K562 (cell line): ENCODE results near the gene TAS2R41. TPM values are rescaled to one million over a fixed set of nuclear protein-coding genes. Genes with fewer than 3 reads are reported as not detected.

Source experiments
- FOXM1 ChIP-seq, 2 experiments: fragments of 450-650 bp in 1 of 2; sonication (generic) in 1 of 2; formaldehyde crosslinking in 1 of 2; IDR thresholded peaks; 2 replicates each; pipeline versions ENCODE4 v1.6.1 to v1.9.0; 2017 to 2022; ENCODE audit warnings: low read depth in 2 of 2, mild to moderate bottlenecking in 2 of 2, missing genetic modification reagents in 1 of 2, moderate library complexity in 1 of 2
- GTF3C2 ChIP-seq: IDR thresholded peaks from 3 replicates; pipeline ENCODE4 v1.6.1; 2011; ENCODE audit warnings: borderline replicate concordance, mild to moderate bottlenecking, moderate library complexity; ENCODE audit not compliant: insufficient read length; ENCODE audit errors: extremely low read depth
- MEF2A ChIP-seq: IDR thresholded peaks from 2 replicates; pipeline ENCODE4 v1.6.1; 2011; ENCODE audit warnings: low read depth, mild to moderate bottlenecking, low read length, moderate library complexity; ENCODE audit not compliant: control insufficient read depth
- MTA2 ChIP-seq: fragments of 450-650 bp; IDR thresholded peaks from 2 replicates; pipeline ENCODE4 v1.6.1; 2016; ENCODE audit warnings: low read depth
- SMAD3 ChIP-seq: fragments of 450-650 bp; formaldehyde crosslinking; conservative IDR thresholded peaks from 2 replicates; pipeline ENCODE4 v1.4.0; 2020; ENCODE audit warnings: mild to moderate bottlenecking
- ZFP36 ChIP-seq: fragments of 150-350 bp; IDR thresholded peaks from 2 replicates; pipeline ENCODE4 v1.6.1; 2018; ENCODE audit warnings: low read length, low read depth; ENCODE audit not compliant: partially characterized antibody
- ZNF592 ChIP-seq: fragments of 450-650 bp; IDR thresholded peaks from 2 replicates; pipeline ENCODE4 v1.6.1; 2017; ENCODE audit warnings: antibody characterized with exemption, mild to moderate bottlenecking
- polyA plus RNA-seq, 8 experiments: library from polyadenylated mRNA; depleted of rRNA in 4 of 8; stranded (reverse) in 5 of 8; unstranded in 3 of 8; fragments of >200 nt; fragmentation: Nextera tagmentation in 2 of 8; fragmentation: Illumina TruSeq in 1 of 8; extraction: Ambion mirVana in 2 of 8; extraction: Trizol in 1 of 8; gene quantifications; 2 replicates each; pipeline versions ENCODE4 v1.2.1 to v1.2.3, GENCODE V29; 2011 to 2014; ENCODE audit warnings: inconsistent platforms in 1 of 8, missing spikeins in 1 of 8
- total RNA-seq, 7 experiments: library from RNA; depleted of rRNA in 6 of 7; stranded (reverse); fragments of >200 nt in 6 of 7; fragmentation: Illumina TruSeq in 2 of 7; extraction: Trizol in 2 of 7; gene quantifications; 2 replicates each; pipeline versions ENCODE4 v1.2.1 to v1.2.3, GENCODE V29; 2011 to 2021; ENCODE audit warnings: low replicate concordance in 1 of 7
- TF ChIP-seq, protein P1 (sequence below): sonication (generic); formaldehyde crosslinking; IDR thresholded peaks from 2 replicates; pipeline ENCODE4 v1.8.0; 2022; ENCODE audit warnings: mild to moderate bottlenecking, missing genetic modification reagents
- TF ChIP-seq, protein P2 (sequence below), 3 experiments: fragments of 200-800 bp in 1 of 3; fragments of 250-450 bp in 1 of 3; fragments of 450-650 bp in 1 of 3; sonication (Bioruptor Pico) in 1 of 3; sonication (Bioruptor generic) in 1 of 3; formaldehyde crosslinking in 1 of 3; IDR thresholded peaks; 2 replicates each; pipeline versions ENCODE4 v1.6.1 to v1.8.0; 2016 to 2022; ENCODE audit warnings: mild to moderate bottlenecking in 2 of 3, missing genetic modification characterization in 2 of 3, missing compliant biosample characterization in 1 of 3, moderate library complexity in 1 of 3

Gene TAS2R41
- total and polyA plus RNA-seq, 9 of the 15 experiments (the other 6 are each of a cell fraction or from before 2014, with no cell fraction given) = not detected

- no peak for TF ChIP-seq GTF3C2
- TF ChIP-seq FOXM1 (IDR thresholded peaks at IDR 0.05; ENCODE audit: low read depth) = peak; percentile 94
- TF ChIP-seq FOXM1 (CRISPR knock-in tag; IDR thresholded peaks at IDR 0.05; ENCODE audit: low read depth) = no peak
- TF ChIP-seq, protein P1, sequence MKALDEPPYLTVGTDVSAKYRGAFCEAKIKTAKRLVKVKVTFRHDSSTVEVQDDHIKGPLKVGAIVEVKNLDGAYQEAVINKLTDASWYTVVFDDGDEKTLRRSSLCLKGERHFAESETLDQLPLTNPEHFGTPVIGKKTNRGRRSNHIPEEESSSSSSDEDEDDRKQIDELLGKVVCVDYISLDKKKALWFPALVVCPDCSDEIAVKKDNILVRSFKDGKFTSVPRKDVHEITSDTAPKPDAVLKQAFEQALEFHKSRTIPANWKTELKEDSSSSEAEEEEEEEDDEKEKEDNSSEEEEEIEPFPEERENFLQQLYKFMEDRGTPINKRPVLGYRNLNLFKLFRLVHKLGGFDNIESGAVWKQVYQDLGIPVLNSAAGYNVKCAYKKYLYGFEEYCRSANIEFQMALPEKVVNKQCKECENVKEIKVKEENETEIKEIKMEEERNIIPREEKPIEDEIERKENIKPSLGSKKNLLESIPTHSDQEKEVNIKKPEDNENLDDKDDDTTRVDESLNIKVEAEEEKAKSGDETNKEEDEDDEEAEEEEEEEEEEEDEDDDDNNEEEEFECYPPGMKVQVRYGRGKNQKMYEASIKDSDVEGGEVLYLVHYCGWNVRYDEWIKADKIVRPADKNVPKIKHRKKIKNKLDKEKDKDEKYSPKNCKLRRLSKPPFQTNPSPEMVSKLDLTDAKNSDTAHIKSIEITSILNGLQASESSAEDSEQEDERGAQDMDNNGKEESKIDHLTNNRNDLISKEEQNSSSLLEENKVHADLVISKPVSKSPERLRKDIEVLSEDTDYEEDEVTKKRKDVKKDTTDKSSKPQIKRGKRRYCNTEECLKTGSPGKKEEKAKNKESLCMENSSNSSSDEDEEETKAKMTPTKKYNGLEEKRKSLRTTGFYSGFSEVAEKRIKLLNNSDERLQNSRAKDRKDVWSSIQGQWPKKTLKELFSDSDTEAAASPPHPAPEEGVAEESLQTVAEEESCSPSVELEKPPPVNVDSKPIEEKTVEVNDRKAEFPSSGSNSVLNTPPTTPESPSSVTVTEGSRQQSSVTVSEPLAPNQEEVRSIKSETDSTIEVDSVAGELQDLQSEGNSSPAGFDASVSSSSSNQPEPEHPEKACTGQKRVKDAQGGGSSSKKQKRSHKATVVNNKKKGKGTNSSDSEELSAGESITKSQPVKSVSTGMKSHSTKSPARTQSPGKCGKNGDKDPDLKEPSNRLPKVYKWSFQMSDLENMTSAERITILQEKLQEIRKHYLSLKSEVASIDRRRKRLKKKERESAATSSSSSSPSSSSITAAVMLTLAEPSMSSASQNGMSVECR = no peak
- TF ChIP-seq MEF2A = 0 out of 2 replicates have a peak, but pooled peaks have one; percentile 27
- no peak for TF ChIP-seq ZNF592
- peak; percentile 97 for TF ChIP-seq MTA2
- peak; percentile 6 for TF ChIP-seq ZFP36
- 0 out of 2 replicates have a peak, but pooled peaks have one; percentile 33 for TF ChIP-seq SMAD3
- TF ChIP-seq, protein P2, sequence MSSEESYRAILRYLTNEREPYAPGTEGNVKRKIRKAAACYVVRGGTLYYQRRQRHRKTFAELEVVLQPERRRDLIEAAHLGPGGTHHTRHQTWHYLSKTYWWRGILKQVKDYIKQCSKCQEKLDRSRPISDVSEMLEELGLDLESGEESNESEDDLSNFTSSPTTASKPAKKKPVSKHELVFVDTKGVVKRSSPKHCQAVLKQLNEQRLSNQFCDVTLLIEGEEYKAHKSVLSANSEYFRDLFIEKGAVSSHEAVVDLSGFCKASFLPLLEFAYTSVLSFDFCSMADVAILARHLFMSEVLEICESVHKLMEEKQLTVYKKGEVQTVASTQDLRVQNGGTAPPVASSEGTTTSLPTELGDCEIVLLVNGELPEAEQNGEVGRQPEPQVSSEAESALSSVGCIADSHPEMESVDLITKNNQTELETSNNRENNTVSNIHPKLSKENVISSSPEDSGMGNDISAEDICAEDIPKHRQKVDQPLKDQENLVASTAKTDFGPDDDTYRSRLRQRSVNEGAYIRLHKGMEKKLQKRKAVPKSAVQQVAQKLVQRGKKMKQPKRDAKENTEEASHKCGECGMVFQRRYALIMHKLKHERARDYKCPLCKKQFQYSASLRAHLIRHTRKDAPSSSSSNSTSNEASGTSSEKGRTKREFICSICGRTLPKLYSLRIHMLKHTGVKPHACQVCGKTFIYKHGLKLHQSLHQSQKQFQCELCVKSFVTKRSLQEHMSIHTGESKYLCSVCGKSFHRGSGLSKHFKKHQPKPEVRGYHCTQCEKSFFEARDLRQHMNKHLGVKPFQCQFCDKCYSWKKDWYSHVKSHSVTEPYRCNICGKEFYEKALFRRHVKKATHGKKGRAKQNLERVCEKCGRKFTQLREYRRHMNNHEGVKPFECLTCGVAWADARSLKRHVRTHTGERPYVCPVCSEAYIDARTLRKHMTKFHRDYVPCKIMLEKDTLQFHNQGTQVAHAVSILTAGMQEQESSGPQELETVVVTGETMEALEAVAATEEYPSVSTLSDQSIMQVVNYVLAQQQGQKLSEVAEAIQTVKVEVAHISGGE (CRISPR knock-in tag; IDR thresholded peaks at IDR 0.05) = peak in 1 of 3 experiments; percentile 63; a peak in 1 of 6 replicates
Measured at GRCh38 chr7:143504215-143504936, 26.7 kb downstream of the TAS2R41 start (continued).
